H9 (cell line): ENCODE results near the gene NIPSNAP3A. TPM values are rescaled to one million over a fixed set of nuclear protein-coding genes. Genes with fewer than 3 reads are reported as not detected.

Experiments used
- DNase-seq: peaks from one replicate; pipeline ENCODE4 v3.0.0-alpha.2; 2017
- H2AFZ ChIP-seq: one replicate; pipeline ENCODE4 v1.6.1; 2013; ENCODE audit warnings: mild to moderate bottlenecking, low read length, control low read depth, moderate library complexity
- H2AK5ac ChIP-seq: 2 replicates; pipeline ENCODE4 v1.6.1; 2013; ENCODE audit warnings: low read length, control low read depth, mixed read lengths; ENCODE audit not compliant: insufficient read length
- H2BK120ac ChIP-seq: one replicate; pipeline ENCODE4 v1.6.1; 2013; ENCODE audit warnings: low read depth, mild to moderate bottlenecking, low read length, control low read depth, inconsistent platforms; ENCODE audit not compliant: poor library complexity, severe bottlenecking
- H2BK12ac ChIP-seq: 2 replicates; pipeline ENCODE4 v1.6.1; 2013; ENCODE audit warnings: low read length, control low read depth, mixed read lengths, low read depth; ENCODE audit not compliant: insufficient read length
- H2BK15ac ChIP-seq: 2 replicates; pipeline ENCODE4 v1.6.1; 2013; ENCODE audit warnings: low read depth, low read length, control low read depth
- H2BK20ac ChIP-seq: one replicate; pipeline ENCODE4 v1.6.1; 2013; ENCODE audit warnings: low read depth, mild to moderate bottlenecking, low read length, control low read depth, inconsistent platforms; ENCODE audit not compliant: poor library complexity, severe bottlenecking
- H2BK5ac ChIP-seq: 2 replicates; pipeline ENCODE4 v1.6.1; 2013; ENCODE audit warnings: low read length, control low read depth, mixed read lengths; ENCODE audit not compliant: insufficient read length
- H3K14ac ChIP-seq: 2 replicates; pipeline ENCODE4 v1.6.1; 2013; ENCODE audit warnings: low read length, control low read depth; ENCODE audit not compliant: insufficient read depth
- H3K18ac ChIP-seq: 2 replicates; pipeline ENCODE4 v1.6.1; 2013; ENCODE audit warnings: low read depth, mild to moderate bottlenecking, mixed read lengths, low read length, control low read depth; ENCODE audit not compliant: insufficient read length
- H3K23ac ChIP-seq: 2 replicates; pipeline ENCODE4 v1.6.1; 2013; ENCODE audit warnings: low read length, control low read depth, mixed read lengths, low read depth; ENCODE audit not compliant: insufficient read length
- H3K23me2 ChIP-seq: 2 replicates; pipeline ENCODE4 v1.6.1; 2013; ENCODE audit warnings: low read depth, mild to moderate bottlenecking, mixed read lengths, low read length, control low read depth; ENCODE audit not compliant: insufficient read length, poor library complexity, severe bottlenecking
- H3K27ac ChIP-seq: 2 replicates; pipeline ENCODE4 v1.5.1; 2013; ENCODE audit warnings: low read length, control low read depth, mixed read lengths, low read depth; ENCODE audit not compliant: insufficient read length
- H3K27me3 ChIP-seq: 2 replicates; pipeline ENCODE4 v1.6.1; 2013; ENCODE audit warnings: low read length, control low read depth, inconsistent platforms; ENCODE audit not compliant: insufficient read depth
- H3K4ac ChIP-seq: 2 replicates; pipeline ENCODE4 v1.6.1; 2013; ENCODE audit warnings: low read depth, mild to moderate bottlenecking, control low read depth, inconsistent platforms, low read length, moderate library complexity
- H3K4me1 ChIP-seq: 2 replicates; pipeline ENCODE4 v1.6.1; 2013; ENCODE audit warnings: low read length, control low read depth, inconsistent platforms; ENCODE audit not compliant: insufficient read depth
- H3K4me2 ChIP-seq: 2 replicates; pipeline ENCODE4 v1.6.1; 2013; ENCODE audit warnings: low read length, control low read depth, mixed read lengths; ENCODE audit not compliant: insufficient read length, insufficient read depth
- H3K56ac ChIP-seq: 2 replicates; pipeline ENCODE4 v1.6.1; 2013; ENCODE audit warnings: low read depth, mild to moderate bottlenecking, mixed read lengths, low read length, control low read depth; ENCODE audit not compliant: insufficient read length
- H3K79me1 ChIP-seq: 2 replicates; pipeline ENCODE4 v1.6.1; 2013; ENCODE audit warnings: low read depth, mild to moderate bottlenecking, moderate library complexity, low read length, control low read depth, inconsistent platforms; ENCODE audit not compliant: insufficient read depth, poor library complexity, severe bottlenecking
- H3K79me2 ChIP-seq: 2 replicates; pipeline ENCODE4 v1.6.1; 2013; ENCODE audit warnings: low read length, control low read depth, inconsistent platforms; ENCODE audit not compliant: insufficient read depth
- H3K9ac ChIP-seq: 2 replicates; pipeline ENCODE4 v1.6.1; 2013; ENCODE audit warnings: low read length, control low read depth, mixed read lengths; ENCODE audit not compliant: insufficient read length; ENCODE audit errors: extremely low read depth
- H3K9me3 ChIP-seq: one replicate; pipeline ENCODE4 v1.6.1; 2013; ENCODE audit warnings: low read depth, low read length, inconsistent platforms; ENCODE audit not compliant: control insufficient read depth
- H3T11ph ChIP-seq: one replicate; pipeline ENCODE4 v1.6.1; 2013; ENCODE audit warnings: mild to moderate bottlenecking, low read length, control low read depth, inconsistent platforms
- H4K20me1 ChIP-seq: one replicate; pipeline ENCODE4 v1.6.1; 2013; ENCODE audit not compliant: control insufficient read depth, insufficient read length, insufficient read depth
- H4K5ac ChIP-seq: 2 replicates; pipeline ENCODE4 v1.6.1; 2013; ENCODE audit warnings: low read depth, mild to moderate bottlenecking, mixed read lengths, low read length, control low read depth; ENCODE audit not compliant: insufficient read length
- H4K8ac ChIP-seq: replicated peaks from 2 replicates; pipeline ENCODE4 v1.6.1; 2013; ENCODE audit warnings: low read length, control low read depth, mixed read lengths, low read depth; ENCODE audit not compliant: insufficient read length
- H4K91ac ChIP-seq: 2 replicates; pipeline ENCODE4 v1.6.1; 2013; ENCODE audit warnings: low read depth, mild to moderate bottlenecking, moderate library complexity, mixed read lengths, low read length, control low read depth; ENCODE audit not compliant: insufficient read length
- H3K27ac Mint-ChIP-seq, 3 experiments: 2 replicates in 2 of 3; 3 replicates in 1 of 3; pipeline ENCODE4 v1.8.0; 2020 to 2021; ENCODE audit warnings: mixed read lengths in 3 of 3, mild to moderate bottlenecking in 1 of 3, moderate library complexity in 1 of 3
- H3K27me3 Mint-ChIP-seq: 2 replicates; pipeline ENCODE4 v1.8.0; 2021; ENCODE audit warnings: low read depth, mild to moderate bottlenecking, moderate library complexity, mixed read lengths
- H3K36me3 Mint-ChIP-seq, 3 experiments: 2 replicates in 2 of 3; 3 replicates in 1 of 3; pipeline ENCODE4 v1.8.0; 2020 to 2021; ENCODE audit warnings: low read depth in 3 of 3, mixed read lengths in 3 of 3; ENCODE audit not compliant: insufficient read depth in 1 of 3
- H3K4me1 Mint-ChIP-seq, 2 experiments: 2 replicates each; pipeline ENCODE4 v1.8.0; 2020; ENCODE audit warnings: mixed read lengths in 2 of 2
- H3K4me3 Mint-ChIP-seq, 2 experiments: 2 replicates in 1 of 2; 3 replicates in 1 of 2; pipeline ENCODE4 v1.8.0; 2020 to 2021; ENCODE audit warnings: mild to moderate bottlenecking in 2 of 2, mixed read lengths in 2 of 2, moderate library complexity in 1 of 2
- H3K9me3 Mint-ChIP-seq, 2 experiments: 2 replicates in 1 of 2; 3 replicates in 1 of 2; pipeline ENCODE4 v1.8.0; 2020; ENCODE audit warnings: mild to moderate bottlenecking in 2 of 2, mixed read lengths in 2 of 2, moderate library complexity in 1 of 2
- CTCF ChIP-seq: fragments of 200-600 bp; sonication (generic); conservative IDR thresholded peaks from 3 replicates; pipeline ENCODE4 v1.8.0; 2021; ENCODE audit warnings: antibody characterized with exemption, mild to moderate bottlenecking
- WGBS: extraction: QIAGEN DNeasy Blood & Tissue Kit; methylation state at CpG from one replicate; pipeline ENCODE4 v1.1.7; 2013; ENCODE audit warnings: missing lambda C conversion rate, low lambda C conversion rate, mixed read lengths; ENCODE audit not compliant: insufficient read length; ENCODE audit errors: extremely low coverage; 5-methylcytosine and 5-hydroxymethylcytosine counted together
- total RNA-seq: library from RNA; stranded (reverse); gene quantifications from 2 replicates; pipeline ENCODE4 v1.2.1, GENCODE V29; 2021

The NIPSNAP3A gene
- total RNA-seq, 1 experiment from 2014 or later = 13.9 TPM

GRCh38 chr9:104776797-104777196 is 29.3 kb downstream of the NIPSNAP3A start:
- no peaks in the 10 kb centered on the region; the same call in 1 of the 2 replicates for H3K27me3 Mint-ChIP-seq
- WGBS = no CpG with 5 or more reads among the region's 1 CpG
- no peak for DNase-seq
- no peaks in the 10 kb centered on the region for H3K9me3 ChIP-seq
- no peak overlapping the region for H4K91ac ChIP-seq
- H2AK5ac ChIP-seq = no peak overlapping the region
- no peak overlapping the region for H3T11ph ChIP-seq
- H3K36me3 Mint-ChIP-seq = no peaks in the 10 kb centered on the region
- no peak overlapping the region for H3K27ac ChIP-seq
- H3K9ac ChIP-seq = no peak overlapping the region
- no peaks in the 10 kb centered on the region for H4K20me1 ChIP-seq
- H3K56ac ChIP-seq = no peak overlapping the region
- no peak overlapping the region for H3K27ac Mint-ChIP-seq
- H3K23ac ChIP-seq = no peak overlapping the region
- no peak overlapping the region for H2BK5ac ChIP-seq
- H3K14ac ChIP-seq = no peak overlapping the region
- H3K4me1 ChIP-seq = no peaks in the 10 kb centered on the region
- no peak overlapping the region for H4K8ac ChIP-seq
- no peak overlapping the region for H2BK15ac ChIP-seq
- H2BK120ac ChIP-seq = no peak overlapping the region
- H3K27me3 ChIP-seq = no peaks in the 10 kb centered on the region
- no peak overlapping the region for H3K4me2 ChIP-seq
- no peak overlapping the region for H4K5ac ChIP-seq
- TF ChIP-seq CTCF = no peak
- no peaks in the 10 kb centered on the region for H3K4me1 Mint-ChIP-seq
- H3K4me3 Mint-ChIP-seq = no peak overlapping the region
- no peaks in the 10 kb centered on the region for H3K79me1 ChIP-seq
- H3K18ac ChIP-seq = no peak overlapping the region
- no peak overlapping the region for H2AFZ ChIP-seq
- no peak overlapping the region for H2BK12ac ChIP-seq
- H3K23me2 ChIP-seq = no peaks in the 10 kb centered on the region
- no peak overlapping the region for H2BK20ac ChIP-seq
- no peaks in the 10 kb centered on the region for H3K9me3 Mint-ChIP-seq
- no peak overlapping the region for H3K4ac ChIP-seq
- no peaks in the 10 kb centered on the region for H3K79me2 ChIP-seq
